Upper lobe of right lung (tissue), 1 donor: ENCODE results near the gene RAI14. TPM values are rescaled to one million over a fixed set of nuclear protein-coding genes. Genes with fewer than 3 reads are reported as not detected.
A peak's percentile ranks its signal among the peaks of the same experiment; 100 is the strongest.
"Not testable (repeated sequence)": the region's sequence is repeated elsewhere in the genome, so short reads cannot be mapped to it uniquely, and the experiment has no call there.

Experiments
- ATAC-seq: fragments of 200-7000 bp; cut with Tn5 transposase; one replicate; pipeline ENCODE4 v1.9.1; 2020; ENCODE audit warnings: mild to moderate bottlenecking, moderate library complexity
- DNase-seq: peaks from one replicate; pipeline ENCODE4 v3.0.0-alpha.2; 2020
- H3K27ac ChIP-seq: fragments of 200-600 bp; one replicate; pipeline ENCODE4 v1.8.0; 2022
- H3K27me3 ChIP-seq: fragments of 200-600 bp; one replicate; pipeline ENCODE4 v1.8.0; 2022; ENCODE audit warnings: mild to moderate bottlenecking
- H3K36me3 ChIP-seq: fragments of 200-600 bp; one replicate; pipeline ENCODE4 v1.8.0; 2022
- H3K4me1 ChIP-seq: fragments of 200-600 bp; one replicate; pipeline ENCODE4 v1.8.0; 2022
- H3K4me3 ChIP-seq: fragments of 200-600 bp; one replicate; pipeline ENCODE4 v1.8.0; 2022; ENCODE audit warnings: mild to moderate bottlenecking
- H3K9me3 ChIP-seq: fragments of 200-600 bp; one replicate; pipeline ENCODE4 v1.8.0; 2022
- intact Hi-C: fragments of 100-400 bp; cut with DNase I; formaldehyde crosslinking; loops from one replicate; pipeline ENCODE4 v1.11.0; 2022
- total RNA-seq: library from RNA; stranded (reverse); fragmentation: NEBNext Ultra II Directional; extraction: Animal tissue kit (Norgen Biotek cat#: 25700); gene quantifications from one replicate; pipeline ENCODE4 v1.2.1, GENCODE V29; 2021
- TF ChIP-seq, protein P1 (sequence below): fragments of 200-600 bp; IDR thresholded peaks from one replicate; pipeline ENCODE4 v1.8.0; 2022; ENCODE audit warnings: antibody characterized with exemption
- donor health status: DM: no; HTN: yes; CAD: no; lungs with severe emphysema.

The RAI14 gene
- total RNA-seq, 1 donor from 2014 or later = 79.6 TPM

- intact Hi-C loops = no loop called here
- Histone ChIP-seq H3K27ac (no peak overlapping the region), H3K9me3 (no peaks in the 10 kb centered on the region), H3K4me3 (no peak overlapping the region), H3K27me3 (no peaks in the 10 kb centered on the region), H3K4me1 (peaks cover 7% of the 10 kb centered on the region), H3K36me3 (no peaks in the 10 kb centered on the region)
- ATAC-seq (no peak), DNase-seq (no peak)
- TF ChIP-seq, protein P1, sequence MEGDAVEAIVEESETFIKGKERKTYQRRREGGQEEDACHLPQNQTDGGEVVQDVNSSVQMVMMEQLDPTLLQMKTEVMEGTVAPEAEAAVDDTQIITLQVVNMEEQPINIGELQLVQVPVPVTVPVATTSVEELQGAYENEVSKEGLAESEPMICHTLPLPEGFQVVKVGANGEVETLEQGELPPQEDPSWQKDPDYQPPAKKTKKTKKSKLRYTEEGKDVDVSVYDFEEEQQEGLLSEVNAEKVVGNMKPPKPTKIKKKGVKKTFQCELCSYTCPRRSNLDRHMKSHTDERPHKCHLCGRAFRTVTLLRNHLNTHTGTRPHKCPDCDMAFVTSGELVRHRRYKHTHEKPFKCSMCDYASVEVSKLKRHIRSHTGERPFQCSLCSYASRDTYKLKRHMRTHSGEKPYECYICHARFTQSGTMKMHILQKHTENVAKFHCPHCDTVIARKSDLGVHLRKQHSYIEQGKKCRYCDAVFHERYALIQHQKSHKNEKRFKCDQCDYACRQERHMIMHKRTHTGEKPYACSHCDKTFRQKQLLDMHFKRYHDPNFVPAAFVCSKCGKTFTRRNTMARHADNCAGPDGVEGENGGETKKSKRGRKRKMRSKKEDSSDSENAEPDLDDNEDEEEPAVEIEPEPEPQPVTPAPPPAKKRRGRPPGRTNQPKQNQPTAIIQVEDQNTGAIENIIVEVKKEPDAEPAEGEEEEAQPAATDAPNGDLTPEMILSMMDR = no peak
These were observed 65.2 kb downstream of the RAI14 start for GRCh38 chr5:34721327-34721726.

- Histone ChIP-seq H3K27me3 (no peaks in the 10 kb centered on the region), H3K9me3 (no peaks in the 10 kb centered on the region), H3K27ac (no peak overlapping the region), H3K4me1 (peaks cover 6% of the 10 kb centered on the region), H3K4me3 (no peak overlapping the region), H3K36me3 (no peaks in the 10 kb centered on the region)
- TF ChIP-seq, protein P1 = no peak
- intact Hi-C loops = no loop called here
- DNase-seq = no peak
- no peak for ATAC-seq
These were observed 66.1 kb downstream of the RAI14 start for GRCh38 chr5:34722183-34722582.

DNA sequence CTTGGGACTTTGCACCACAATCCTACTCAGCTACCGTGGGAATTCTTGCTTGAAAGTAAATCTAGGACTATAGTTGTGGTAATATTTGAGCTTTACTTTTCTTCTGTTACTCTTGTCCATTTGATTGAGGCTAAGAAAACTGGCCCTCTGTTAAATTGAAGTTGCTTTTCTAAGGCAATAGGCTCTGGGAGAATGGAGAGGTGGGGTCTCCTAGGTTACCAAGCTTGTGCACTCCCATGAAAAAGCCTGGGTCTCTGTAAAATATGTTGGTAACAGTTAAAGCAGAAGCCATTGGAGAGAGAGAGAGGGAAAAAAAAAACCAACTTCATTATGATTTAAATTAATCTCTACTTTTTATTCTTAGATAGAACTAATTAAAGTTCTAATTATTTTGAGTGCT is 68.6 kb downstream of the RAI14 start:
- no peak overlapping the region for H3K4me3 ChIP-seq
- ATAC-seq (no peak), DNase-seq (no peak)
- TF ChIP-seq, protein P1 = no peak
- H3K9me3 ChIP-seq = no peaks in the 10 kb centered on the region
- H3K27me3 ChIP-seq = no peaks in the 10 kb centered on the region
- H3K4me1 ChIP-seq = no peaks in the 10 kb centered on the region
- intact Hi-C loops = no loop called here
- no peaks in the 10 kb centered on the region for H3K36me3 ChIP-seq
- no peak overlapping the region for H3K27ac ChIP-seq

DNA sequence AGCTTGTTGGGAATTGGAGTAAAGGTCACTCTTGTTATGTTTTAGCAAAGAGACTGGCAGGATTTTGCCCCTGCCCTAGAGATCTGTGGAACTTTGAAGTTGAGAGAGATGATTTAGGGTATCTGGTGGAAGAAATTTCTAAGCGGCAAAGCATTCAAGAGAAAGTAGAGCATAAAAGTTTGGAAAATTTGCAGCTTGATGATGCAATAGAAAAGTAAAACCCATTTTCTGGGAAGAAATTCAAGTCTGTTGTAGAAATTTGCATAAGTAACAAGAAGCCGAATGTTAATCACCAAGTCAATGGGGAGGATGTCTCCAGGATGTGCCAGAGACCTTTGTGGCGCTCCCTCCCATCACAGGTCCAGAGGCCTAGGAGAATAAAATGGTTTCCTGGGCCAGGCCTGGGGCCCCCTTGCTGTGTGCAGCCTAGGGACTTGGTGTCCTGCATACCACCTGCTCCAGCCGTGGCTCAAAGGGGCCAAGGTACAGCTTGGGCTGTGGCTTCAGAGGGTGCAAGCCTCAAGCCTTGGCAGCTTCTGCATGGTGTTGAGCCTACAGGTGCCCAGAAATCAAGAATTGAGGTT is 71.1 kb downstream of the RAI14 start:
- H3K27me3 ChIP-seq, H3K4me3 ChIP-seq, H3K4me1 ChIP-seq, H3K36me3 ChIP-seq, H3K27ac ChIP-seq, H3K9me3 ChIP-seq, DNase-seq, intact Hi-C loops, ATAC-seq: not testable (repeated sequence)

- H3K4me1 ChIP-seq = peaks cover 4% of the 10 kb centered on the region
These were observed 72.1 kb downstream of the RAI14 start for GRCh38 chr5:34728236-34728635.

GRCh38 chr5:34731435-34732232 is 75.5 kb downstream of the RAI14 start:
- TF ChIP-seq, protein P1 = no peak
- ATAC-seq (peak; percentile 36), DNase-seq (no peak)
- intact Hi-C loops = no loop called here
- H3K36me3 ChIP-seq = no peaks in the 10 kb centered on the region
- no peaks in the 10 kb centered on the region for H3K9me3 ChIP-seq
- H3K27ac ChIP-seq = no peak overlapping the region
- H3K4me3 ChIP-seq = no peak overlapping the region
- peaks cover 11% of the 10 kb centered on the region for H3K4me1 ChIP-seq
- H3K27me3 ChIP-seq = no peaks in the 10 kb centered on the region

More at GRCh38 chr5:34728236-34728635, 72.1 kb downstream of the RAI14 start:
- TF ChIP-seq, protein P1 = no peak
- no peak overlapping the region for H3K27ac ChIP-seq
- no peaks in the 10 kb centered on the region for H3K27me3 ChIP-seq
- no peaks in the 10 kb centered on the region for H3K36me3 ChIP-seq
- DNase-seq (no peak), ATAC-seq (no peak)
- no peaks in the 10 kb centered on the region for H3K9me3 ChIP-seq
- intact Hi-C loops = no loop called here
- no peak overlapping the region for H3K4me3 ChIP-seq
